NCI-H2171 treated with DMSO at 0.1 percent for 48 hours (cell line): Measurements from ENCODE around the gene FRMD5.

Experiments
- DNase-seq: peaks from one replicate; lab custom pipeline; 2025; lab: John Stamatoyannopoulos, UW

FRMD5 gene

GRCh38 chr15:44093836-44094235, 101.2 kb downstream of the FRMD5 start:
- no peak for DNase-seq

GRCh38 chr15:44092221-44092620, 102.8 kb downstream of the FRMD5 start:
- no peak for DNase-seq

- DNase-seq, result no peak
These were observed 107.2 kb downstream of the FRMD5 start for GRCh38 chr15:44087578-44088465.

GRCh38 chr15:44084770-44085169, 110.3 kb downstream of the FRMD5 start:
- peak; percentile 24 for DNase-seq

- no peak for DNase-seq
These were observed 110.9 kb downstream of the FRMD5 start for GRCh38 chr15:44084171-44084570.

- no peak for DNase-seq
These were observed 112.4 kb downstream of the FRMD5 start for GRCh38 chr15:44082558-44083157.

- no peak for DNase-seq
These were observed 113.8 kb downstream of the FRMD5 start for GRCh38 chr15:44081026-44082013.

GRCh38 chr15:44075535-44075934, 119.5 kb downstream of the FRMD5 start:
- DNase-seq, result no peak

- no peak for DNase-seq
These were observed 125.6 kb downstream of the FRMD5 start for GRCh38 chr15:44069489-44069888.

- no peak for DNase-seq
These were observed 126.7 kb downstream of the FRMD5 start for GRCh38 chr15:44068347-44068746.

GRCh38 chr15:44066211-44066827, 128.8 kb downstream of the FRMD5 start:
- DNase-seq, result peak; percentile 76

- no peak for DNase-seq
These were observed 130.4 kb downstream of the FRMD5 start for GRCh38 chr15:44064706-44065105.

GRCh38 chr15:44058126-44058525, 136.9 kb downstream of the FRMD5 start:
- no peak for DNase-seq

GRCh38 chr15:44045661-44046060, 149.4 kb downstream of the FRMD5 start:
- no peak for DNase-seq

- DNase-seq, result no peak
These were observed 149.9 kb downstream of the FRMD5 start for GRCh38 chr15:44045217-44045616.

GRCh38 chr15:44038755-44039191, 156.3 kb downstream of the FRMD5 start:
- peak; percentile 13 for DNase-seq

- DNase-seq, result no peak
These were observed 159.0 kb downstream of the FRMD5 start for GRCh38 chr15:44035781-44036699.

GRCh38 chr15:44034933-44035624, 160.0 kb downstream of the FRMD5 start:
- DNase-seq, result no peak

GRCh38 chr15:44034334-44034733, 160.7 kb downstream of the FRMD5 start:
- DNase-seq, result no peak

GRCh38 chr15:44033894-44034293, 161.2 kb downstream of the FRMD5 start:
- no peak for DNase-seq
